ENCODE data around the gene UGT2B17. TPM values are rescaled to one million over a fixed set of nuclear protein-coding genes. Genes with fewer than 3 reads are reported as not detected.
"Not testable (repeated sequence)": the region's sequence is repeated elsewhere in the genome, so short reads cannot be mapped to it uniquely, and the experiment has no call there.

The UGT2B17 gene
- total RNA-seq, 1 experiment from 2014 or later, result not detected

- in situ Hi-C loops (cut with HindIII; ENCODE audit: low pct_unique_long_range_greater_than_20kb, low sequenced_read_pairs); DNase-seq (ENCODE audit: low read depth): not testable (repeated sequence)
Measured at GRCh38 chr4:68503462-68503861, 72.7 kb downstream of the UGT2B17 start.

- no peak for DNase-seq (ENCODE audit: low read depth)
- in situ Hi-C loops (cut with HindIII; ENCODE audit: low pct_unique_long_range_greater_than_20kb, low sequenced_read_pairs), result no loop called here
Measured at GRCh38 chr4:68499021-68499420, 77.1 kb downstream of the UGT2B17 start.

- in situ Hi-C loops (cut with HindIII; ENCODE audit: low pct_unique_long_range_greater_than_20kb, low sequenced_read_pairs), result no loop called here
- DNase-seq (ENCODE audit: low read depth), result peak; percentile 58
Measured at GRCh38 chr4:68498413-68499007, 77.6 kb downstream of the UGT2B17 start.

- in situ Hi-C loops (cut with HindIII; ENCODE audit: low pct_unique_long_range_greater_than_20kb, low sequenced_read_pairs), result no loop called here
- DNase-seq (ENCODE audit: low read depth), result no peak
Measured at GRCh38 chr4:68494688-68495087, 81.4 kb downstream of the UGT2B17 start.

- in situ Hi-C loops (cut with HindIII; ENCODE audit: low pct_unique_long_range_greater_than_20kb, low sequenced_read_pairs), result no loop called here
- DNase-seq (ENCODE audit: low read depth), result no peak
Measured at GRCh38 chr4:68490826-68491457, 85.2 kb downstream of the UGT2B17 start.

GRCh38 chr4:68489338-68489737 is 86.8 kb downstream of the UGT2B17 start:
- in situ Hi-C loops (cut with HindIII; ENCODE audit: low pct_unique_long_range_greater_than_20kb, low sequenced_read_pairs), result no loop called here
- DNase-seq (ENCODE audit: low read depth), result no peak

Other genes with a start within 250 kb of the UGT2B17 start
- gene YTHDC1, start 226.2 kb downstream of the UGT2B17 start, total RNA-seq (2014; rRNA removed; shearing (Covaris generic); ENCODE audit: low replicate concordance), result 8.2 and 9.7 TPM in 2 replicates
- 0.96 TPM in 1 of 2 replicates, not detected in the other for gene TMPRSS11E, start 128.9 kb downstream of the UGT2B17 start, total RNA-seq (2014; rRNA removed; shearing (Covaris generic); ENCODE audit: low replicate concordance)
- not detected in 2 replicates for gene UGT2B15, start 94.3 kb upstream of the UGT2B17 start, total RNA-seq (2014; rRNA removed; shearing (Covaris generic); ENCODE audit: low replicate concordance)
- gene UGT2B10, start 239.7 kb upstream of the UGT2B17 start, total RNA-seq (2014; rRNA removed; shearing (Covaris generic); ENCODE audit: low replicate concordance), result not detected in 2 replicates

All from Caki2 (cell line).